Stimulated activated CD4-positive, alpha-beta T cell treated with anti-CD3 and anti-CD28 coated beads, TNF-alpha, amount 100 ng/mL, for 4 hours (primary cell): ENCODE measurements around the gene ARGLU1.

ENCODE experiments used
- DNase-seq, 3 experiments: peaks; one replicate each; pipeline ENCODE4 v3.0.0-alpha.2; 2020; ENCODE audit warnings: low read depth in 3 of 3

The ARGLU1 gene

GRCh38 chr13:106499896-106500295 is 68.0 kb downstream of the ARGLU1 start:
- no peak for DNase-seq

- DNase-seq: no peak
These were observed 68.8 kb downstream of the ARGLU1 start for GRCh38 chr13:106499113-106499512.

GRCh38 chr13:106498571-106498970 is 69.4 kb downstream of the ARGLU1 start:
- DNase-seq: no peak

- DNase-seq: no peak
These were observed 69.8 kb downstream of the ARGLU1 start for GRCh38 chr13:106498158-106498557.

GRCh38 chr13:106497079-106497478 is 70.9 kb downstream of the ARGLU1 start:
- DNase-seq: no peak

GRCh38 chr13:106496072-106496997 is 71.6 kb downstream of the ARGLU1 start:
- DNase-seq: no peak

GRCh38 chr13:106494936-106495335 is 73.0 kb downstream of the ARGLU1 start:
- DNase-seq: no peak

GRCh38 chr13:106494506-106494905 is 73.4 kb downstream of the ARGLU1 start:
- DNase-seq: no peak

- DNase-seq: no peak
These were observed 74.3 kb downstream of the ARGLU1 start for GRCh38 chr13:106493533-106494220.

GRCh38 chr13:106492588-106493475 is 75.1 kb downstream of the ARGLU1 start:
- DNase-seq: no peak

- DNase-seq: no peak
These were observed 75.9 kb downstream of the ARGLU1 start for GRCh38 chr13:106491928-106492587.
